HCT116 (cell line): Measurements from ENCODE around the gene ADGRG1. TPM values are rescaled to one million over a fixed set of nuclear protein-coding genes. Genes with fewer than 3 reads are reported as not detected.

Experiments
- ATAC-seq: fragments of 200-7000 bp; cut with Tn5 transposase; 2 replicates; pipeline ENCODE4 v1.9.1; 2020; ENCODE audit warnings: mild to moderate bottlenecking, moderate library complexity
- BruUV-seq: library from RNA; stranded (reverse); fragments of 400-500 nt; replicated peaks from 2 replicates; lab custom pipeline; 2021; lab: Mats Ljungman, UMichigan
- CTCF ChIA-PET: fragments of 300-600 bp; sonication (Branson Sonifier 250); formaldehyde crosslinking; loops from one replicate; lab custom pipeline; 2021; ENCODE audit warnings: antibody characterized with exemption; lab: Charles Lee
- POLR2A ChIA-PET: fragments of 300-600, 350-600 bp; sonication (Branson Sonifier 250); formaldehyde crosslinking; loops from one replicate; lab custom pipeline; 2021; ENCODE audit warnings: antibody characterized with exemption; lab: Charles Lee
- RAD21 ChIA-PET, 2 experiments: fragments of 300-600 bp; sonication (Branson Sonifier 250); formaldehyde crosslinking; loops; one replicate each; lab custom pipeline; 2023; ENCODE audit warnings: low total read pairs in 2 of 2; ENCODE audit not compliant: uncharacterized antibody in 2 of 2, unreplicated experiment in 2 of 2, low non-redundant PET in 1 of 2; lab: Charles Lee
- DNase-seq: peaks from one replicate; pipeline ENCODE4 v3.0.0-alpha.2; 2010; ENCODE audit warnings: low read depth, low spot score
- H2AFZ ChIP-seq: fragments of 200-600 bp; shearing (Covaris generic), sonication (generic); 2 replicates; pipeline ENCODE4 v1.6.1; 2017; ENCODE audit warnings: low read depth, mixed run types, mixed read lengths, antibody characterized with exemption, low read length; ENCODE audit not compliant: poor library complexity, severe bottlenecking
- H3K27ac ChIP-seq: 2 replicates; pipeline ENCODE4 v1.5.1; 2012; ENCODE audit warnings: low read depth, low read length
- H3K27me3 ChIP-seq: fragments of 200-600 bp; sonication (generic); 2 replicates; pipeline ENCODE4 v1.6.1; 2016; ENCODE audit warnings: mixed run types, low read length, mixed read lengths; ENCODE audit not compliant: insufficient read depth
- H3K36me3 ChIP-seq, 2 experiments: fragments of 200-500 bp in 1 of 2; fragments of 200-600 bp in 1 of 2; sonication (Bioruptor generic) in 1 of 2; sonication (generic) in 1 of 2; 2 replicates each; pipeline versions ENCODE4 v1.5.1 to v1.6.1; 2014 to 2016; ENCODE audit warnings: low read length in 2 of 2, inconsistent platforms in 1 of 2, mixed read lengths in 1 of 2, mixed run types in 1 of 2; ENCODE audit not compliant: insufficient read depth in 2 of 2, control insufficient read depth in 1 of 2
- H3K4me1 ChIP-seq, 2 experiments: fragments of 200-600 bp in 1 of 2; sonication (generic) in 1 of 2; 2 replicates each; pipeline versions ENCODE4 v1.5.1 to v1.6.1; 2012 to 2017; ENCODE audit warnings: low read length in 2 of 2, inconsistent platforms in 1 of 2, mild to moderate bottlenecking in 1 of 2, mixed read lengths in 1 of 2, mixed run types in 1 of 2, moderate library complexity in 1 of 2; ENCODE audit not compliant: insufficient read depth in 2 of 2, control insufficient read depth in 1 of 2
- H3K4me2 ChIP-seq: fragments of 200-600 bp; sonication (generic); 2 replicates; pipeline ENCODE4 v1.6.1; 2017; ENCODE audit warnings: mixed run types, low read length, mixed read lengths
- H3K4me3 ChIP-seq, 2 experiments: fragments of 200-600 bp in 1 of 2; sonication (generic) in 1 of 2; replicated peaks in 1 of 2; 2 replicates each; pipeline ENCODE4 v1.5.1; 2011 to 2016; ENCODE audit warnings: low read length in 2 of 2, control low read depth in 1 of 2, low read depth in 1 of 2, mild to moderate bottlenecking in 1 of 2, mixed read lengths in 1 of 2, mixed run types in 1 of 2
- H3K79me2 ChIP-seq: fragments of 200-600 bp; sonication (generic); 2 replicates; pipeline ENCODE4 v1.6.1; 2017; ENCODE audit warnings: mild to moderate bottlenecking, mixed run types, low read length, moderate library complexity, mixed read lengths; ENCODE audit not compliant: insufficient read depth
- H3K9ac ChIP-seq: fragments of 200-600 bp; sonication (generic); 2 replicates; pipeline ENCODE4 v1.6.1; 2016; ENCODE audit warnings: low read length, mixed read lengths
- H3K9me2 ChIP-seq: fragments of 200-600 bp; sonication (generic), shearing (Covaris generic); 2 replicates; pipeline ENCODE4 v1.6.1; 2017; ENCODE audit warnings: mixed run types, mild to moderate bottlenecking, moderate library complexity; ENCODE audit not compliant: insufficient read depth
- H3K9me3 ChIP-seq, 2 experiments: fragments of 200-500 bp in 1 of 2; fragments of 200-600 bp in 1 of 2; sonication (Bioruptor generic) in 1 of 2; sonication (generic) in 1 of 2; 2 replicates each; pipeline ENCODE4 v1.6.1; 2014 to 2017; ENCODE audit warnings: low read length in 2 of 2, mixed read lengths in 2 of 2, inconsistent platforms in 1 of 2, low read depth in 1 of 2, mild to moderate bottlenecking in 1 of 2, mixed run types in 1 of 2, moderate library complexity in 1 of 2; ENCODE audit not compliant: control insufficient read depth in 1 of 2, insufficient read depth in 1 of 2
- H4K20me1 ChIP-seq: fragments of 200-600 bp; sonication (generic), shearing (Covaris generic); 2 replicates; pipeline ENCODE4 v1.6.1; 2017; ENCODE audit warnings: mixed run types, mild to moderate bottlenecking, moderate library complexity; ENCODE audit not compliant: insufficient read depth
- CBX3 ChIP-seq: IDR thresholded peaks from 2 replicates; pipeline ENCODE4 v1.6.1; 2012; ENCODE audit warnings: low read depth
- EGR1 ChIP-seq: IDR thresholded peaks from 2 replicates; pipeline ENCODE4 v1.6.1; 2012; ENCODE audit warnings: low read depth
- ELF1 ChIP-seq: IDR thresholded peaks from 2 replicates; pipeline ENCODE4 v1.6.1; 2012; ENCODE audit warnings: low read depth, borderline replicate concordance
- EZH2 ChIP-seq: fragments of 200-600 bp; sonication (generic); IDR thresholded peaks from 2 replicates; pipeline ENCODE4 v1.6.1; 2017; ENCODE audit warnings: antibody characterized with exemption, mixed run types
- FOSL1 ChIP-seq: IDR thresholded peaks from 2 replicates; pipeline ENCODE4 v1.6.1; 2012; ENCODE audit warnings: low read depth
- JUND ChIP-seq: IDR thresholded peaks from 2 replicates; pipeline ENCODE4 v1.6.1; 2012
- POLR2A ChIP-seq: IDR thresholded peaks from 2 replicates; pipeline ENCODE4 v1.7.0; 2011; ENCODE audit warnings: borderline replicate concordance; ENCODE audit not compliant: insufficient read depth, insufficient read length; ENCODE audit errors: extremely low read depth
- POLR2AphosphoS5 ChIP-seq: IDR thresholded peaks from 2 replicates; pipeline ENCODE4 v1.6.1; 2011; ENCODE audit warnings: mild to moderate bottlenecking, low read depth, low read length, moderate library complexity
- RAD21 ChIP-seq: IDR thresholded peaks from 2 replicates; pipeline ENCODE4 v1.6.1; 2012; ENCODE audit warnings: low read depth, mild to moderate bottlenecking
- SP1 ChIP-seq: IDR thresholded peaks from 2 replicates; pipeline ENCODE4 v1.6.1; 2012; ENCODE audit warnings: low read depth
- SRF ChIP-seq: IDR thresholded peaks from 2 replicates; pipeline ENCODE4 v1.6.1; 2012; ENCODE audit warnings: low read depth
- TCF7L2 ChIP-seq: IDR thresholded peaks from 2 replicates; pipeline ENCODE4 v1.7.0; 2011; ENCODE audit warnings: borderline replicate concordance, inconsistent platforms; ENCODE audit not compliant: insufficient read depth, insufficient read length; ENCODE audit errors: extremely low read depth
- YY1 ChIP-seq: IDR thresholded peaks from 2 replicates; pipeline ENCODE4 v1.6.1; 2011; ENCODE audit warnings: low read length, low read depth, moderate library complexity, mild to moderate bottlenecking; ENCODE audit not compliant: insufficient replicate concordance; ENCODE audit errors: extremely low read depth
- ZFX ChIP-seq: fragments of 450-650 bp; IDR thresholded peaks from 2 replicates; pipeline ENCODE4 v1.6.1; 2017
- ZNF274 ChIP-seq: fragments of 200-500 bp; sonication (Bioruptor generic); IDR thresholded peaks from 2 replicates; pipeline ENCODE4 v1.6.1; 2014; ENCODE audit warnings: mild to moderate bottlenecking, low read depth, low read length, inconsistent platforms
- intact Hi-C: fragments of 100-400 bp; cut with micrococcal nuclease; formaldehyde crosslinking; loops from 2 replicates; pipeline ENCODE4 v1.10.0; 2022
- total RNA-seq: library from RNA; stranded (reverse); gene quantifications from one replicate; pipeline ENCODE4 v1.2.1, GENCODE V29; 2021; ENCODE audit not compliant: unreplicated experiment
- TF ChIP-seq, protein P1 (sequence below): IDR thresholded peaks from 2 replicates; pipeline ENCODE4 v1.6.1; 2011; ENCODE audit warnings: mild to moderate bottlenecking, low read length, moderate library complexity; ENCODE audit not compliant: insufficient replicate concordance; ENCODE audit errors: extremely low read depth
- TF ChIP-seq, protein P2 (sequence below): IDR thresholded peaks from 2 replicates; pipeline ENCODE4 v1.6.1; 2012
- TF ChIP-seq, protein P3 (sequence below): IDR thresholded peaks from 2 replicates; pipeline ENCODE4 v1.6.1; 2012; ENCODE audit warnings: low read depth
- TF ChIP-seq, protein P4 (sequence below): IDR thresholded peaks from 2 replicates; pipeline ENCODE4 v1.6.1; 2012

The ADGRG1 gene
- total RNA-seq, 1 experiment from 2014 or later: 36.4 TPM

DNA sequence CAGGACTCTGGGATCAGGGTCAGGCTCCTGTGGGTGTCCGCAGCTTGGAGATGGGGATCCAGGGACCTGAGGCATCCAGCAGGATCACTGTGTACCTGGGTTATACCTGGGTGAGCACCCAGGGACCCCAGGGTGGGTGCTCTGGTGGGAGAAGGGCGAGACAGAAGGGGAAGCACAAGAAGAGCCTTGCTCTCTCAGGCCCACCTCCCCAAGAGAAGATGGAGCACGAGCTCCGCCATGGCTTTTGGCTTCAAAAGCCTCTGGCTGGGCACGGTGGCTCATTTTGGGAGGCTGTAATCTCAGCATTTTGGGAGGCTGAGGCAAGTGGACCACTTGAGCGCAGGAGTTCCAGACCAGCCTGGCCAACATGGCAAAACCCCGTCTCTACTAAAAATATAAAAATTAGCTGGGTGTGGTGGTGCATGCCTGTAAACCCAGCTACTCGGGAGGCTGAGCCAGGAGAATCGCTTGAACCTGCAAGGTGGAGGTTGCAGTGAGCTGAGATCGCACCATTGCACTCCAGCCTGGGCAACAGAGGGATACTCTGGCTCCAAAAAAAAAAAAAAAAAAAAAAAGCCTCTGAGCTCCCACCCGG is 75.1 kb downstream of the ADGRG1 start:
- no TSS peak for BruUV-seq
- H3K27ac ChIP-seq: no peak overlapping the region
- H3K36me3 ChIP-seq: no peaks in the 10 kb centered on the region
- H2AFZ ChIP-seq: no peak overlapping the region
- CTCF ChIA-PET: no interaction called here
- H3K9me3 ChIP-seq: no peaks in the 10 kb centered on the region
- no peak overlapping the region for H3K4me2 ChIP-seq
- H3K4me1 ChIP-seq: no peaks in the 10 kb centered on the region
- H3K9ac ChIP-seq: no peak overlapping the region
- TF ChIP-seq, protein P1, sequence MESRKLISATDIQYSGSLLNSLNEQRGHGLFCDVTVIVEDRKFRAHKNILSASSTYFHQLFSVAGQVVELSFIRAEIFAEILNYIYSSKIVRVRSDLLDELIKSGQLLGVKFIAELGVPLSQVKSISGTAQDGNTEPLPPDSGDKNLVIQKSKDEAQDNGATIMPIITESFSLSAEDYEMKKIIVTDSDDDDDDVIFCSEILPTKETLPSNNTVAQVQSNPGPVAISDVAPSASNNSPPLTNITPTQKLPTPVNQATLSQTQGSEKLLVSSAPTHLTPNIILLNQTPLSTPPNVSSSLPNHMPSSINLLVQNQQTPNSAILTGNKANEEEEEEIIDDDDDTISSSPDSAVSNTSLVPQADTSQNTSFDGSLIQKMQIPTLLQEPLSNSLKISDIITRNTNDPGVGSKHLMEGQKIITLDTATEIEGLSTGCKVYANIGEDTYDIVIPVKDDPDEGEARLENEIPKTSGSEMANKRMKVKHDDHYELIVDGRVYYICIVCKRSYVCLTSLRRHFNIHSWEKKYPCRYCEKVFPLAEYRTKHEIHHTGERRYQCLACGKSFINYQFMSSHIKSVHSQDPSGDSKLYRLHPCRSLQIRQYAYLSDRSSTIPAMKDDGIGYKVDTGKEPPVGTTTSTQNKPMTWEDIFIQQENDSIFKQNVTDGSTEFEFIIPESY: no peak
- TF ChIP-seq JUND: no peak
- TF ChIP-seq RAD21: no peak
- TF ChIP-seq, protein P2, sequence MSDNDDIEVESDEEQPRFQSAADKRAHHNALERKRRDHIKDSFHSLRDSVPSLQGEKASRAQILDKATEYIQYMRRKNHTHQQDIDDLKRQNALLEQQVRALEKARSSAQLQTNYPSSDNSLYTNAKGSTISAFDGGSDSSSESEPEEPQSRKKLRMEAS: no peak
- no peak for TF ChIP-seq TCF7L2
- TF ChIP-seq EGR1: no peak
- TF ChIP-seq POLR2A: no peak
- TF ChIP-seq CBX3: no peak
- TF ChIP-seq SRF: no peak
- TF ChIP-seq, protein P3, sequence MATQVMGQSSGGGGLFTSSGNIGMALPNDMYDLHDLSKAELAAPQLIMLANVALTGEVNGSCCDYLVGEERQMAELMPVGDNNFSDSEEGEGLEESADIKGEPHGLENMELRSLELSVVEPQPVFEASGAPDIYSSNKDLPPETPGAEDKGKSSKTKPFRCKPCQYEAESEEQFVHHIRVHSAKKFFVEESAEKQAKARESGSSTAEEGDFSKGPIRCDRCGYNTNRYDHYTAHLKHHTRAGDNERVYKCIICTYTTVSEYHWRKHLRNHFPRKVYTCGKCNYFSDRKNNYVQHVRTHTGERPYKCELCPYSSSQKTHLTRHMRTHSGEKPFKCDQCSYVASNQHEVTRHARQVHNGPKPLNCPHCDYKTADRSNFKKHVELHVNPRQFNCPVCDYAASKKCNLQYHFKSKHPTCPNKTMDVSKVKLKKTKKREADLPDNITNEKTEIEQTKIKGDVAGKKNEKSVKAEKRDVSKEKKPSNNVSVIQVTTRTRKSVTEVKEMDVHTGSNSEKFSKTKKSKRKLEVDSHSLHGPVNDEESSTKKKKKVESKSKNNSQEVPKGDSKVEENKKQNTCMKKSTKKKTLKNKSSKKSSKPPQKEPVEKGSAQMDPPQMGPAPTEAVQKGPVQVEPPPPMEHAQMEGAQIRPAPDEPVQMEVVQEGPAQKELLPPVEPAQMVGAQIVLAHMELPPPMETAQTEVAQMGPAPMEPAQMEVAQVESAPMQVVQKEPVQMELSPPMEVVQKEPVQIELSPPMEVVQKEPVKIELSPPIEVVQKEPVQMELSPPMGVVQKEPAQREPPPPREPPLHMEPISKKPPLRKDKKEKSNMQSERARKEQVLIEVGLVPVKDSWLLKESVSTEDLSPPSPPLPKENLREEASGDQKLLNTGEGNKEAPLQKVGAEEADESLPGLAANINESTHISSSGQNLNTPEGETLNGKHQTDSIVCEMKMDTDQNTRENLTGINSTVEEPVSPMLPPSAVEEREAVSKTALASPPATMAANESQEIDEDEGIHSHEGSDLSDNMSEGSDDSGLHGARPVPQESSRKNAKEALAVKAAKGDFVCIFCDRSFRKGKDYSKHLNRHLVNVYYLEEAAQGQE: no peak
- no peak for TF ChIP-seq SP1
- no peak for TF ChIP-seq ZNF274
- TF ChIP-seq EZH2: no peak
- no peak for TF ChIP-seq ZFX
- TF ChIP-seq YY1: no peak
- TF ChIP-seq ELF1: no peak
- TF ChIP-seq FOSL1: no peak
- no peak for TF ChIP-seq POLR2AphosphoS5
- TF ChIP-seq, protein P4, sequence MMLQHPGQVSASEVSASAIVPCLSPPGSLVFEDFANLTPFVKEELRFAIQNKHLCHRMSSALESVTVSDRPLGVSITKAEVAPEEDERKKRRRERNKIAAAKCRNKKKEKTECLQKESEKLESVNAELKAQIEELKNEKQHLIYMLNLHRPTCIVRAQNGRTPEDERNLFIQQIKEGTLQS: no peak
- TF ChIP-seq, all 23 proteins: peak for 0
- Histone ChIP-seq H3K79me2 (no peaks in the 10 kb centered on the region), H3K4me3 (no peak overlapping the region), H3K27me3 (0 out of 2 replicates have a peak, but pooled peaks cover 3% of the 10 kb centered on the region), H4K20me1 (no peaks in the 10 kb centered on the region), H3K9me2 (no peaks in the 10 kb centered on the region)
- RAD21 ChIA-PET: no interaction called here
- POLR2A ChIA-PET: interaction anchor here (0.7 kb wide), 1 partner anchor 120 kb away, joined by 4 read pairs; no protein-coding TSS in a partner anchor
- DNase-seq: no peak
- intact Hi-C loops: no loop called here
- ATAC-seq: no peak
